Measurements from ENCODE around the gene ENTPD5. TPM values are rescaled to one million over a fixed set of nuclear protein-coding genes. Genes with fewer than 3 reads are reported as not detected.
"Not testable (repeated sequence)": the region's sequence is repeated elsewhere in the genome, so short reads cannot be mapped to it uniquely, and the experiment has no call there.

ENTPD5 gene
- total RNA-seq, 2 experiments from 2014 or later, result 13.0 to 13.8 TPM

DNA sequence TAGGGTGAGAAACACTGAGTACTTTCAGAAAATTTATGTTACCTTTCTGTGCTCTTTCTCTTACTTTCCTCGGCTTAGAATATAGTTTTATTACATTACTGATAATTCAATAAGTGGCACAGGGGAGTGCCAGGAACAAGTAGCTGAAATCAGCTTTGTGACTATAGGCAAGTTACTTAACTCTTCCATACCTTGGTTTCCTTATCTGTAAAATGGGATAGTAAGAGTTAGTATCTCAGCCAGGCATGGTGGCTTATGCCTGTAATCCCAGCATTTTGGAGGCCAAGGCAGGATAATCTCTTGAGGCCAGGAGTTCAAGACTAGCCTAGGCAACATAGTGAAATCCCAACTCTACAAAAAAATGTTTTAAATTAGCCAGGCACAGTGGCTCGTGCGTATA lies 15.5 kb upstream of the ENTPD5 start:
- DNase-seq, result no peak
- Mint-ChIP-seq H3K4me1 (ENCODE audit: low read depth) (no peaks in the 10 kb centered on the region), H3K27me3 (ENCODE audit: low read depth) (no peaks in the 10 kb centered on the region), H3K4me3 (no peak overlapping the region), H3K9me3 (ENCODE audit: insufficient read depth) (no peaks in the 10 kb centered on the region), H3K36me3 (ENCODE audit: low read depth) (no peaks in the 10 kb centered on the region), H3K27ac (no peak overlapping the region)
- ChIA-PET POLR2A (no interaction called here), CTCF (no interaction called here)
- ATAC-seq, result no peak

DNA sequence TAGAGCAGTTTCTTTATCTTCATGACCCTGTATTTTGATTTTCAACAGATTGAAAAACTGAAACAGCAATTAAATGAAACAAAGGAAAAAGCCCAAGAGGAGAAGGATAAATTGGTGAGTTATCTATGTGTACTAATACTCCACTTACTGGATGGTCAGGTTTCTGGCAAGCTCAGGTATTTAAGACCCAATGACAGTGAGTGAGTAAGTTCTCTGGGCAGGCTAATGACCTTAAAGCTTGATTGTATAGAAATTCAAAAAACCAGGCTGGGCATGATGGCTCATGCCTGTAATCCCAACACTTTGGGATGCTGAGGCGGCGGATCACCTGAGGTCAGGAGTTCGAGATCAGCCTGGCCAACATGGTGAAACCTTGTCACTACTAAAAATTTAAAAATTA lies 10.0 kb upstream of the ENTPD5 start:
- DNase-seq, result no peak
- no peaks in the 10 kb centered on the region for H3K36me3 Mint-ChIP-seq (ENCODE audit: low read depth)
- no peak overlapping the region for H3K27ac Mint-ChIP-seq
- H3K4me3 Mint-ChIP-seq, result no peak overlapping the region
- H3K9me3 Mint-ChIP-seq (ENCODE audit: insufficient read depth), result no peaks in the 10 kb centered on the region
- ATAC-seq, result no peak
- no peaks in the 10 kb centered on the region for H3K4me1 Mint-ChIP-seq (ENCODE audit: low read depth)
- ChIA-PET POLR2A (no interaction called here), CTCF (no interaction called here)
- no peaks in the 10 kb centered on the region for H3K27me3 Mint-ChIP-seq (ENCODE audit: low read depth)

DNA sequence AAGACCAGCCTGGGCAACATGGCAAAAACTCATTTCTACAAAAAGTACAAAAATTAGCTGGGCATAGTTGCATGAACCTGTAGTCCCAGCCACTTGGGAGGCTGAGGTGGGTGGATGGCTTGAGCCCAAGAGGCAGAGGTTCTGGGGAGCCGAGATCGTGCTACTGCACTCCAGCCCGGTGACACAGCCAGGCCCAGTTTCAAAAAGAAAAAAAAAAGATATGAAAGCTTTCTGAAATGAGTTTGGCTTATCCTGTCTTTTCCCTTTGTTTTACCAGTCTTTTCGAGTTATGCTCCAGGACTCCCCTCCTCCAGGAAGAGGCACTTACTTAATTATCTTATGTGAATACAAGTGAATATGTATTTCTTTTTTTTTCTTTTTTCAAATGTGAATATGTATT lies 3.3 kb upstream of the ENTPD5 start:
- ChIA-PET CTCF (no interaction called here), POLR2A (interaction anchor here (0.6 kb wide), 1 partner anchor 56 kb away, joined by 3 read pairs; no protein-coding TSS in a partner anchor)
- no peaks in the 10 kb centered on the region for H3K27me3 Mint-ChIP-seq (ENCODE audit: low read depth)
- DNase-seq (no peak), ATAC-seq (no peak)
- no peaks in the 10 kb centered on the region for H3K9me3 Mint-ChIP-seq (ENCODE audit: insufficient read depth)
- H3K27ac Mint-ChIP-seq, result no peak overlapping the region
- no peak overlapping the region for H3K4me3 Mint-ChIP-seq
- peaks cover 16% of the 10 kb centered on the region for H3K4me1 Mint-ChIP-seq (ENCODE audit: low read depth)
- H3K36me3 Mint-ChIP-seq (ENCODE audit: low read depth), result peaks cover 2% of the 10 kb centered on the region

DNA sequence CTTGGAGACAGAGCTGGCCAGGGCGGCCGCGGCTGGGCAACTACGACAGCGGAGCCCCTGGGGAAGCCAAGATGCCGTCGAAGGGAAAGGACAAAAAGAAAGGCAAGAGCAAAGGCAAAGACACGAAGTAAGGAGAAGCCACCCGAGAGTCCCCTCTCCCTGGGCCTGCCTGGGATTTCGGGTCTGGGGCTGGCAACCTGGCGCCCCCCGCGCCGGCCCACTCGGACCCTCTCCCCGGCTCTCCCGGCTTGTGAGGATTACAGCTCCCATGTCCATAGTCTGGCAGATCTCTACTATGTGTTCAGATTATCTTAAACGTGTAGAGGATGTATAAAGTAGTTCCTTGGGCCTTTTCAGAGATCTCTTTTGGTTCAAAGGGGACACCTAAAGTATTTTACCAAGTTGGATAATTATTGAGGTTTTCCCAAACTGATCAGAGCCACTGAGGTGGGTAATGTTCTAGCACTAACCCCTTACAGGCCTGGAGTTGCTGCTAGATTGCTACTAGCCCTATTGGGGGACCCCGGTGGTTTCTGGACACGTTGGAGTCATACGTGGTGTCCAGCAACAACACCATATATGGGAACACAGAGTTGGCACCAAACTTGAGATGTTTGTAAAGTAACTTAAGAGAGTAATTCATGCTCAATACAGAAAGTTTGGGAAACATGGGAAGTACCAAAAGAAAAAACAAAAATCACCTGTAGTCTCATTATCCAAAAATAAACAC lies 485 bp upstream of the ENTPD5 start:
- Mint-ChIP-seq H3K4me3 (peak overlapping the region; percentile 87), H3K36me3 (ENCODE audit: low read depth) (peaks cover 4% of the 10 kb centered on the region)
- POLR2A ChIA-PET, result interaction anchor here (1.2 to 2.0 kb wide), 3 partner anchors 8 to 68 kb away, joined by 3 to 4 read pairs (median 3); no protein-coding TSS in a partner anchor

GRCh38 chr14:74018174-74018585 lies 908 bp downstream of the ENTPD5 start:
- ATAC-seq, result peak; percentile 31
- peak overlapping the region; percentile 95 for H3K27ac Mint-ChIP-seq
- CTCF ChIA-PET, result interaction anchor here (1.2 kb wide), 1 partner anchor 21 kb away, joined by 3 read pairs; no protein-coding TSS in a partner anchor

More for the DNA sequence above, 485 bp upstream of the ENTPD5 start:
- no peaks in the 10 kb centered on the region for H3K9me3 Mint-ChIP-seq (ENCODE audit: insufficient read depth)
- ATAC-seq (no peak), DNase-seq (no peak)
- peak overlapping the region; percentile 89 for H3K27ac Mint-ChIP-seq
- no peaks in the 10 kb centered on the region for H3K27me3 Mint-ChIP-seq (ENCODE audit: low read depth)
- CTCF ChIA-PET, result no interaction called here
- H3K4me1 Mint-ChIP-seq (ENCODE audit: low read depth), result peaks cover 29% of the 10 kb centered on the region

GRCh38 chr14:74015963-74016362 lies 3.1 kb downstream of the ENTPD5 start:
- no peaks in the 10 kb centered on the region for H3K9me3 Mint-ChIP-seq (ENCODE audit: insufficient read depth)
- POLR2A ChIA-PET, result no interaction called here

More at GRCh38 chr14:74018174-74018585, 908 bp downstream of the ENTPD5 start:
- peaks cover 4% of the 10 kb centered on the region for H3K36me3 Mint-ChIP-seq (ENCODE audit: low read depth)
- peak overlapping the region; percentile 87 for H3K4me3 Mint-ChIP-seq
- H3K27me3 Mint-ChIP-seq (ENCODE audit: low read depth), result no peaks in the 10 kb centered on the region
- no peak for DNase-seq
- POLR2A ChIA-PET, result interaction anchor here (0.7 to 2.0 kb wide), 3 partner anchors 11 to 305 kb away, joined by 3 to 4 read pairs (median 3); no protein-coding TSS in a partner anchor
- peaks cover 29% of the 10 kb centered on the region for H3K4me1 Mint-ChIP-seq (ENCODE audit: low read depth)
- no peaks in the 10 kb centered on the region for H3K9me3 Mint-ChIP-seq (ENCODE audit: insufficient read depth)

DNA sequence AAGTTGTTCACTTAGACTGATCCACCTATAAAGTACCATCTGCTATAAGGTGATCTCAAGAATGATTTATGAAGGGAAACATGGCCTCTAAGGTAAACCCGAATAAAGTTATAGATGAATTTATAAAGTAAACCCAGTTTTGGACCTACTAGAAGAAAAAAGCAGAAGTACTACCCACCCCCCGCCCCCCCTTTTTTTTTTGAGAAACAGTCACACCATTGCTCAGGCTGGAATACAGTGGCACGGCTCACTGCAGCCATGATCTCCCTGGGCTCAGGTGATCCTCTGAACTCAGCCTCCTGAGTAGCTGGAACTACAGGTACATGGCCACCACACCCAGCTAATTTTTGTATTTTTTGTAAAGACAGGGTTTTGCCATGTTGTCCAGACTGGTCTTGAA lies 3.9 kb downstream of the ENTPD5 start:
- H3K27me3 Mint-ChIP-seq (ENCODE audit: low read depth), result no peaks in the 10 kb centered on the region
- POLR2A ChIA-PET, result no interaction called here
- H3K4me3 Mint-ChIP-seq, result no peak overlapping the region
- no peak for DNase-seq
- peaks cover 28% of the 10 kb centered on the region for H3K4me1 Mint-ChIP-seq (ENCODE audit: low read depth)
- H3K9me3 Mint-ChIP-seq (ENCODE audit: insufficient read depth), result no peaks in the 10 kb centered on the region
- H3K27ac Mint-ChIP-seq, result no peak overlapping the region
- peaks cover 7% of the 10 kb centered on the region for H3K36me3 Mint-ChIP-seq (ENCODE audit: low read depth)
- no peak for ATAC-seq
- CTCF ChIA-PET, result no interaction called here

More at GRCh38 chr14:74015963-74016362, 3.1 kb downstream of the ENTPD5 start:
- DNase-seq (no peak), ATAC-seq (no peak)
- H3K27ac Mint-ChIP-seq, result no peak overlapping the region
- H3K4me3 Mint-ChIP-seq, result no peak overlapping the region
- H3K36me3 Mint-ChIP-seq (ENCODE audit: low read depth), result peaks cover 6% of the 10 kb centered on the region
- H3K27me3 Mint-ChIP-seq (ENCODE audit: low read depth), result no peaks in the 10 kb centered on the region
- CTCF ChIA-PET, result interaction anchor here (1.3 kb wide), 1 partner anchor 18 kb away, joined by 3 read pairs; no protein-coding TSS in a partner anchor
- peaks cover 29% of the 10 kb centered on the region for H3K4me1 Mint-ChIP-seq (ENCODE audit: low read depth)

- no peak for ATAC-seq
- ChIA-PET CTCF (interaction anchor here (1.4 kb wide), 1 partner anchor 381 kb away, joined by 4 read pairs; no protein-coding TSS in a partner anchor), POLR2A (interaction anchor here (0.6 kb wide), 1 partner anchor 556 kb away, joined by 3 read pairs; no protein-coding TSS in a partner anchor)
- peaks cover 9% of the 10 kb centered on the region for H3K36me3 Mint-ChIP-seq (ENCODE audit: low read depth)
- no peak for DNase-seq
- H3K27me3 Mint-ChIP-seq (ENCODE audit: low read depth), result no peaks in the 10 kb centered on the region
- H3K9me3 Mint-ChIP-seq (ENCODE audit: insufficient read depth), result no peaks in the 10 kb centered on the region
- H3K4me3 Mint-ChIP-seq, result no peak overlapping the region
- H3K27ac Mint-ChIP-seq, result no peak overlapping the region
- H3K4me1 Mint-ChIP-seq (ENCODE audit: low read depth), result peaks cover 20% of the 10 kb centered on the region
These were observed 4.8 kb downstream of the ENTPD5 start for GRCh38 chr14:74014299-74014698.

DNA sequence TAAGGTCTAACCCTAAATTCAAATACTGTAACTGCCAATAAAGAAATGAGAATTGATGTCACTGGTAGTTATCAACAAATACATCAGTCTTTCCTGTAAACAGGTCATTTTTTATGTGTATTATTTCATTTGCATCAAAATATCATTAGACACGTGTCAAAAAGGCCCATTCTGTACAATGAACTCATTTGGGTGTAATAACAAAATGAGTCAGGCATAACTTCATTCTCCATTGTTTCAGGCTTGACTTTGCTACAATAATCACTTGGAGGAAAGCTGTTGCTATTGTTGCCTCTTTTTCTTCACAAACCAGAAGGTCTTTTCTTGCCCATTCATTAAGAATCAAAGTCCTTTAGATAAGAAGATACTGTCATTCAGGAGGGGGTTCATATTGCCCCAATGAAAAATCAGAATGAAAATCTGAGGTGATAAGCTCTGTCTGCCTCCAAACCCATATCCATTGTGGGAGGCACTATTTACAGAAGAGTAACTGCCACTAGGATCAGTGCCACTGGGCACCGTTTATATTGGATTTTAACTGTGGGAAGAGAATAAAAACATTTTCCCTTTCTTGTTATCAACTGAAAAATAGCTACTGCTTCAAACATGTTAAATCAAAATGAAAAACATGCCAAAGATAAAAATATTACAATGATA lies 10.1 kb downstream of the ENTPD5 start:
- ChIA-PET POLR2A (no interaction called here), CTCF (no interaction called here)
- DNase-seq (no peak), ATAC-seq (no peak)
- Mint-ChIP-seq H3K36me3 (ENCODE audit: low read depth) (peaks cover 15% of the 10 kb centered on the region), H3K9me3 (ENCODE audit: insufficient read depth) (no peaks in the 10 kb centered on the region), H3K27me3 (ENCODE audit: low read depth) (no peaks in the 10 kb centered on the region), H3K27ac (no peak overlapping the region), H3K4me1 (ENCODE audit: low read depth) (no peaks in the 10 kb centered on the region), H3K4me3 (no peak overlapping the region)

DNA sequence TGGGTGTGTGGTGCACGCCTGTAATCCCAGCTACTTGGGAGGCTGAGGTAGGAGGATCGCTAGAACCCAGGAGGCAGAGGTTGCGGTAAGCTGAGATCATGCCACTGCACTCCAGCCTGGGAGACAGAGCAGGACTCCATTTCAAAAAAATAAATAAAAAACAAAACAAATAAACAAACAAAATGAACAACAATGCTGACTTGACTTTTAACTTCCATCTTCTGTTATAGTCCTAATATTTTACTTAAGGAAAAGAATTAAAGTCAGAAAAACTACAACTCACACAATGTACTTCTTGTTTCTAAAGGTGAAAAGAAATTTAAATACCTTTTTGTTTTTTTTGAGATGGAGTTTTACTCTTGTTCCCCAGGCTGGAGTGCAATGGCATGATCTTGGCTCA lies 13.4 kb downstream of the ENTPD5 start:
- H3K36me3 Mint-ChIP-seq (ENCODE audit: low read depth), result peaks cover 13% of the 10 kb centered on the region
- ATAC-seq; DNase-seq; CTCF ChIA-PET; H3K27ac Mint-ChIP-seq; H3K27me3 Mint-ChIP-seq (ENCODE audit: low read depth); POLR2A ChIA-PET; H3K4me3 Mint-ChIP-seq; H3K9me3 Mint-ChIP-seq (ENCODE audit: insufficient read depth); H3K4me1 Mint-ChIP-seq (ENCODE audit: low read depth): not testable (repeated sequence)

DNA sequence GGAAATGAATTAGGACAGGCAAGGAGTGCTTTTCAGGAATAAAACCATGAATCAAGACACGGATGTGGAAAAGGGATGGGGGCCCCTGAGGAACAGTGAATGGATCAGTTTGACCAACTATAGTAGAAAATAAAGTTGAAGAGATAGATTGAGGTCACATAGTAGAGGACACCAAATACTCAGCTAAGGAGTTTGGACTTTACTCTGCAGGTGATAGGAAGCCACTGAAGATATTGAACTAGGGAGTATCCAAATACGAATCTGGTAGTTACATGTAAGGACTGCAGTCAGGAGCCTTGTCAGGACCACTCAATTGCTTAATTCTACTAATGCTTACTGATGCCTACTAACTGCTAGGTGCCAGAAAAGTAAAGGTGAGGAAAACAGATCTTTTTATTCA lies 20.4 kb downstream of the ENTPD5 start:
- DNase-seq (no peak), ATAC-seq (no peak)
- H3K9me3 Mint-ChIP-seq (ENCODE audit: insufficient read depth), result no peaks in the 10 kb centered on the region
- H3K4me1 Mint-ChIP-seq (ENCODE audit: low read depth), result no peaks in the 10 kb centered on the region
- CTCF ChIA-PET, result interaction anchor here (1.5 kb wide), 1 partner anchor 18 kb away, joined by 3 read pairs; no protein-coding TSS in a partner anchor
- H3K36me3 Mint-ChIP-seq (ENCODE audit: low read depth), result no peaks in the 10 kb centered on the region
- POLR2A ChIA-PET, result interaction anchor here (0.6 to 0.7 kb wide), 2 partner anchors 61 to 825 kb away, joined by 3 read pairs; no protein-coding TSS in a partner anchor
- H3K4me3 Mint-ChIP-seq, result no peak overlapping the region
- no peak overlapping the region for H3K27ac Mint-ChIP-seq
- no peaks in the 10 kb centered on the region for H3K27me3 Mint-ChIP-seq (ENCODE audit: low read depth)

DNA sequence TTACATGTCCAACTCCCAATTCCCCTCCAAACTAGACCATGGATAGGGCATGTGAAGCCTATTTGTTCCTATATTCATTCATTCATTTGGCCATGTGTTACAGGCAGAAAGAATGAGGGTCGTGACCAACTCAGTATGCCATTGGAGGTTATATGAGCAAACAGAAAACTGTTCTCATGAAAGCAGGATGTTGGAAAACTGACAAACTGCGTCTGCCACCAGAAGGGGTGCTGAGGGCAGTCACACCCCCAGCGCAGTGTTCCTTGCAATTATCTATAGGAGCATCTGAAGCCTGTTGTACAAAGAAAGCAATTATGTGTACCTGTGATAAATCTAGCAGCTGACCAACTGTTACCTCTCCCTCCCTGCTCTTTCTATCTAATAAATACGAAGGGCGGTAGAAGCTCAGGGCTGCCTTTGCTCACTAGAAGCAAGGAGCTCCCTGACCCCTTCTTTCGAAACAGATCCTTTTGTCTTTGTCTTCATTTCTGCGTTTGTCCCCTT lies 21.1 kb downstream of the ENTPD5 start:
- ATAC-seq (no peak), DNase-seq (no peak)
- no peak overlapping the region for H3K4me3 Mint-ChIP-seq
- H3K9me3 Mint-ChIP-seq (ENCODE audit: insufficient read depth), result no peaks in the 10 kb centered on the region
- H3K36me3 Mint-ChIP-seq (ENCODE audit: low read depth), result no peaks in the 10 kb centered on the region
- ChIA-PET CTCF (interaction anchor here (1.5 kb wide), 1 partner anchor 18 kb away, joined by 3 read pairs; no protein-coding TSS in a partner anchor), POLR2A (no interaction called here)
- H3K27me3 Mint-ChIP-seq (ENCODE audit: low read depth), result no peaks in the 10 kb centered on the region
- H3K4me1 Mint-ChIP-seq (ENCODE audit: low read depth), result no peaks in the 10 kb centered on the region
- no peak overlapping the region for H3K27ac Mint-ChIP-seq
